BLaER1 (cell line): ENCODE measurements around the gene RAC3.

Experiments used
- H3K27ac ChIP-seq: shearing (Covaris generic); formaldehyde crosslinking; 2 replicates; pipeline ENCODE4 v1.8.1; 2022
- H3K27me3 ChIP-seq: shearing (Covaris generic); formaldehyde crosslinking; 2 replicates; pipeline ENCODE4 v1.8.1; 2022
- H3K36me3 ChIP-seq: shearing (Covaris generic); formaldehyde crosslinking; 2 replicates; pipeline ENCODE4 v1.8.1; 2022
- H3K4me1 ChIP-seq: shearing (Covaris generic); formaldehyde crosslinking; 2 replicates; pipeline ENCODE4 v1.8.1; 2022
- H3K4me2 ChIP-seq: shearing (Covaris generic); formaldehyde crosslinking; 2 replicates; pipeline ENCODE4 v1.8.1; 2022
- H3K4me3 ChIP-seq: shearing (Covaris generic); formaldehyde crosslinking; 2 replicates; pipeline ENCODE4 v1.8.1; 2022
- H3K9ac ChIP-seq: shearing (Covaris generic); formaldehyde crosslinking; 2 replicates; pipeline ENCODE4 v1.8.1; 2022
- H3K9me3 ChIP-seq: shearing (Covaris generic); formaldehyde crosslinking; 2 replicates; pipeline ENCODE4 v1.8.1; 2022
- H4K20me1 ChIP-seq: shearing (Covaris generic); formaldehyde crosslinking; 2 replicates; pipeline ENCODE4 v1.8.1; 2022
- Cebpa-rat ChIP-seq: shearing (Covaris generic); IDR thresholded peaks from 2 replicates; pipeline ENCODE4 v1.8.1; 2022

The RAC3 gene

DNA sequence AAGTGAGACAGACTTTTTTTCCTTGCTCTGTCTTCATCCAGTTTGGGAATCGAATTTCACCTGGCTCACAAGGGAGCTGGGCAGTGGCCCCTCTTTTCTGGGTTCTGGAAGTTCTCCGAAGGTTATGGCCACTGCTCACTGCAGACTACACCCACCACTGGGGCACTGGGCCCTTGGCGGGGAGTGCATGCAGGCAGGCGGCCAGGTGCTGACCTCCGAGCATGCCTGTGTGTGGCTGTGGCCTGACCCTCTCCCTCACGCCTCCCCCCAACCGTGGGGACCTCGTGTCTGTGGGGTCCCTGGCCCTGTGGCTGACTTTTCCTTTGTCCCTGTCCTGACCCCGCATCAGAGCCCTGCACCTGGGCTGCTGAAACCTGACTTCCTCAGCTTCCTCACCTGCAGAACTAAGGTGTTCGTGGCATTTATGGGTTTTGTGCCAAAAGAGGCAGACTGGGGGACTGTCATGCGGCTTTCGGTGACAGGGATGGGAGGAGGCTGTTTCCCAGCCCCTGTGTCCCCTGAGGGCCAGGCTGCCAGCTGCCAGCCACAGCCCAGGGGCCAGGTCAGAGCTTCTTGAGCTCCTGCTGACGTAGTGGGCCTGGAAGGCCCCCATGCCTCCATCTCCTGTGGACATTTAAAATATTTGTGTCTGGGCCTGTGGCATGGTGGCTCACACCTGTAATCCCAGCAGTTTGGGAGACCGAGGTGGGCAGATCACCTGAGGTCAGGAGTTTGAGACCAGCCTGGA is 32.6 kb upstream of the RAC3 start:
- H3K9me3 ChIP-seq = no peaks in the 10 kb centered on the region
- H4K20me1 ChIP-seq = peaks cover 74% of the 10 kb centered on the region
- no peak for TF ChIP-seq Cebpa-rat
- 0 out of 2 replicates have a peak overlapping the region, but pooled peaks have one; percentile 24 for H3K9ac ChIP-seq
- 0 out of 2 replicates have a peak, but pooled peaks cover 6% of the 10 kb centered on the region for H3K36me3 ChIP-seq
- no peak overlapping the region for H3K4me3 ChIP-seq
- peak overlapping the region; percentile 95 for H3K4me2 ChIP-seq
- H3K4me1 ChIP-seq = peaks cover 64% of the 10 kb centered on the region
- H3K27ac ChIP-seq = no peak overlapping the region
- H3K27me3 ChIP-seq = peaks cover 14% of the 10 kb centered on the region; the same call in 1 of the 2 replicates

DNA sequence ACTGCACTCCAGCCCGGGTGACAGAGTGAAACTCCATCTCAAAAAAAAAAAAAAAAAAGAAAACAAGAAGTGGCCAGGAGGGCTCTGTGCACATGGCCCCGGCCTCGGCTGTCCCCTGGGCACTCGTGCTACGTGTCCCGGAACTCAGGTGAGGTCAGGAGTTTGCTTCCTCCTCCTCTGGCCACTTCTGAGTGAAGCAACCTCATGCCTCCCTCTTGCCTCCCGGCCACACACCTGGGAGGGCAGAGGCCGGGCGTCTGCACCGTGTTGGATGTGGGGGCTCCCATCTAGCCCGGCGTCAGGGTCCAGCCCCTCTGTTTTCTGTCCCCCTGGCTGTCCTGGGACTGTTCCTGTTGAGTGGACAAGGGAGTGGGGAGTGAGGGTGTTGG is 31.9 kb upstream of the RAC3 start:
- Histone ChIP-seq H3K4me2 (peak overlapping the region; percentile 95), H3K4me3 (no peak overlapping the region), H4K20me1 (peaks cover 74% of the 10 kb centered on the region), H3K27ac (no peak overlapping the region), H3K36me3 (0 out of 2 replicates have a peak, but pooled peaks cover 6% of the 10 kb centered on the region), H3K9ac (no peak overlapping the region), H3K9me3 (no peaks in the 10 kb centered on the region), H3K4me1 (peaks cover 66% of the 10 kb centered on the region), H3K27me3 (peaks cover 12% of the 10 kb centered on the region; the same call in 1 of the 2 replicates)
- no peak for TF ChIP-seq Cebpa-rat

DNA sequence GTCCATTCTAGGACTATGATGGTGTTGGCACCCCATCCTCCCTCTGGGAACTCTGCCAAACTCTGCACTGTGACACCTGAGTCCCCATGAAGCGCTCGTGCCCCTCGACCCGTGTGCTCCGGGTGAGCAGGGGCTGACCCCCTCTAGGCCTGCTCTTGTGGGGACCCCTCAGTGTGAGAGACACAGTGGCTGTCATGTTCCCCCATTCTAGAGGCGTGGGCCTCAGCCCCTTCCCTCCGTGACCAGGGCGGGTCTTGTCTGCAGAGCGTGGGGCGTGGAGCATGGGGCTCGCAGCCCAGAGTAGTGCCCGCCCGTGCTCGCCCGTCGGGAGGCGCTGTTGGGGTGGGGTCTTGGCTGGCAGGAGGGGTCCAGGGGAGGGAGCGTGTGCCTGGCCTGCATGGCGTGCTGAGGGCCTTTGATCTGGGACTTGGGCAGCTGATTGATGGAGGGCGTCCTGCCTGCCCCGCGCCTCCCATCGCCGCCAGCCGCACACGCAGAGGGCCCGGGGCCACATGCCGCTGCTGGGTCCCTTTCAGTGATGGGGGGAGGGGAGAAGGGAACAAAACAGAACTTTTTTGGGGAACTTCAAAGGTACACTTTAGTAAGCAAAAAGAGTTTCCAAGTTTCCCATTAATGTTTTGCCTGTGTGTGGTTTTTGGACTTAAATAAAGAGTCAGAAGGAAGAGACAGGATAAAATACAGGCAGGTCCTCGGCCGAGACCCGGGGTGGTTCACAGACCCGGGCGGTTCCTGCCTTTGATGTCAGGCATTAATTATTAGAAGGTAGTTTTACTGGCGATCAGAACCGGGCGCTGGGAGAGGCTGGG is 31.3 kb upstream of the RAC3 start:
- TF ChIP-seq Cebpa-rat = no peak
- Histone ChIP-seq H4K20me1 (peaks cover 75% of the 10 kb centered on the region), H3K36me3 (0 out of 2 replicates have a peak, but pooled peaks cover 6% of the 10 kb centered on the region), H3K4me1 (peaks cover 72% of the 10 kb centered on the region), H3K9ac (0 out of 2 replicates have a peak overlapping the region, but pooled peaks have one; percentile 1), H3K9me3 (no peaks in the 10 kb centered on the region), H3K4me3 (peak overlapping the region; percentile 53; the same call in 1 of the 2 replicates), H3K27me3 (peaks cover 13% of the 10 kb centered on the region; the same call in 1 of the 2 replicates), H3K27ac (peak overlapping the region; percentile 32; the same call in 1 of the 2 replicates), H3K4me2 (peak overlapping the region; percentile 95)

DNA sequence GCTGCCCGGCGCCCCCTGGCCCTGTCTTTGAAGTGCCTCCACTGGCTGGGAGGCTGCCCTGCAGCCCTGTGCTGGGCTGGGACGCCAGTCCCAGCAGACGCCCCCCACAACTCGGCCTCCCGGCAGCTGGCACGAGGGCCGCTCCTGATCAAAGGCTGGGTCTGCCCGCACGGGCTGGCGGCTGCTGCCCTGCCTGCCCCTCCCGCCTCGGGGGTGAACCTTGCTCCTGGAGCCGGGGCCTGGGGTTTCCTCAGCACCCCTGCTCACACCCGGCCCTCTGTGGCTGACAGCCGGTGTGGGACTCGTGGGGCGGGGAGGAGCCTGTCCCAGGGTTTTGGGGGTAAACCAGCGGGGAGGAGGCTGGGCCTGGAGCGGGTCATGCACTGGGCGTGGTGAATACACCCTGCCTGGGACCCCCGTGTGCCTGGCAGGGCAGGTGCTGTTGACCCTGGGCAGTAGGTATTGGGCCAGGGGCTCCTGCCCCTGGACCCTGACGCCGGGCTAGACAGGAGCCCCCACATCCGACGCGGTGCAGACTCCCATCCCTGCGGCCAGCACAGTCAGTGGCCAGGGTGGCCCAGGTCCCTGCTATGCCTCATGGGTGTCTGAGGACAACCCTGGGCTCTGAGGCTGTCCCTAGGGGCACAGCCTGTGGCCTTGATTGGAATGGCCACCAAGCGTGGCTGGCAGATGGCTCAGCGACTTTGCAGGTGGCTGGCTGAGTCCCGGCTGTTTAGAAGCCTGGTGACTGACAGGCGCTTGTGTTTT is 30.5 kb upstream of the RAC3 start:
- no peak for TF ChIP-seq Cebpa-rat

DNA sequence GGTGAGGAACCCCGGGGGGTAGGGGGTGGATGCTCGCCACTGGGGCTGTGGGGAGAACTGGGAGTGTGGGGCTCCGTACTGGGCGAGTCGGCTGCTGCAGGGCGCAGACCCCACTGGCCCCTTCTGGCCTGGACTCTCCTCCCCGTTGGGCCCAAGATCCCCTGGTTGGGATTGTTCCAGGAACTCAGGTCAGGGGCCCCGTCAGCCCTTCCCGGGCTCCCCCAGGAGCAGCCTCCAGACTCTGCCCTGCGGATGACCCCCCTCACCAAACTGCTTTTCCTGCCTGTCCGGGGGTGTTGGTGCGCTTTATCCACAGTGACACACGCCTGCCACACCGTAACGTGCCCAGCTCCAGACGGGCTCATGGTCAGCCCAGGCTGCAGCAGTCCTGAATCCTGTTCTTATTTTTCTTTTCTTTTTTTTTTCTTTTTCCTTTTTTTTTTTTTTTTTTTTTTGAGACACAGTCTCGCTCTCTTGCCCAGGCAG is 29.9 kb upstream of the RAC3 start:
- peaks cover 81% of the 10 kb centered on the region for H4K20me1 ChIP-seq
- peak overlapping the region; percentile 95 for H3K4me2 ChIP-seq
- TF ChIP-seq Cebpa-rat = no peak
- peaks cover 84% of the 10 kb centered on the region for H3K4me1 ChIP-seq
- H3K36me3 ChIP-seq = 0 out of 2 replicates have a peak, but pooled peaks cover 5% of the 10 kb centered on the region
- H3K4me3 ChIP-seq = peak overlapping the region; percentile 53; the same call in 1 of the 2 replicates
- H3K9ac ChIP-seq = no peak overlapping the region
- H3K9me3 ChIP-seq = no peaks in the 10 kb centered on the region
- no peak overlapping the region for H3K27ac ChIP-seq
- peaks cover 21% of the 10 kb centered on the region; the same call in 1 of the 2 replicates for H3K27me3 ChIP-seq

More for the DNA sequence above, 30.5 kb upstream of the RAC3 start:
- Histone ChIP-seq H3K4me2 (peak overlapping the region; percentile 95), H3K27ac (peak overlapping the region; percentile 32; the same call in 1 of the 2 replicates), H3K27me3 (peaks cover 18% of the 10 kb centered on the region; the same call in 1 of the 2 replicates), H3K4me1 (peaks cover 80% of the 10 kb centered on the region), H3K9ac (peak overlapping the region; percentile 1; the same call in 1 of the 2 replicates), H4K20me1 (peaks cover 75% of the 10 kb centered on the region), H3K36me3 (0 out of 2 replicates have a peak, but pooled peaks cover 6% of the 10 kb centered on the region), H3K4me3 (peak overlapping the region; percentile 53), H3K9me3 (no peaks in the 10 kb centered on the region)

DNA sequence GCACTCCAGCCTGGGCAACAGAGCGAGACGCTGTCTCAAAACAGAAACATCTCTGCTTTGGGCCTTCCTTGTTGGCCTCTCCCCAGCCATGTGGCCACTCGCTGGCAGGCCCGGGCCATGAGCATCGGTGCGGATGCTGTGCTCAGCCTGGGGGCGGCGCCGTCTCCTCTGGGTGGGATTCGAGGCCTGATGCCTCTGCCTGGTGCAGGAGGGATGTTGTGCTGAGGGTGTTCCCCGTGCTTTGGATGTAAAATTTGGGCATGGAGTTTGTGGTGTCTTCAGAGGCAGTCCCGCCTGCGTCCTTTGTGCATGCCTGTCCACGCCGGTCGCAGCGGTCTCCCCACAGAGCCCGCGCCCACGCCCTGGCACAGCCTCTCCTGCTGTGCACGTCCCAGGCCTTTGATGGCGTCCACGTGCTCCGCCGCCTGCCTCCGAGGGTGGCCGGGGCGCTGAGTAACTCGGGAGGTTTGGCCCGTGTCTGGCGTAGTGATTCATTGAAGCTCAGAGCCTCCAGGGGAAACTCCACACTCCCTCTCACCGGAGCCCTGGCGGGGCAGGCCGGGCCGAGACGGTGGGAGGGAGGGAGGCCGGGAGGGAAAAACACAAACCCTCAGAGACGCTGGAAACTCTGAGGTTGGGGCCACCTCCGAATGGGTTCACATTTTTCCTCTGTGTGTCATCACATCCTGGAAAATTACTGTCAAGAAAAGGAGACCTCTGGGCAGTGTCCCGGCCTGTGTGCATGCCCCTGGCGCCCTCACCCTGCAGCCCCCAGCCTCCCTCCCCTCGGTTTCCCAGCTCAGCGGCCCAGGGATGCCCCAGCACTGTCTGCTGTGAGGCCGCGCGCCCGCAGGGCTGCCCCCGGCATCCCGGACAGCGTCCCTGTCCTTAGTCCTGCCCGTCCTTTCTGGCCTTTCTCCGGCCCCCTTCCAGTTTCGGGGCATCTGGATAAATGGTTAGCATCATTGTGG is 27.8 kb upstream of the RAC3 start:
- peak overlapping the region; percentile 95 for H3K4me2 ChIP-seq
- H3K27ac ChIP-seq = peak overlapping the region; percentile 40
- H3K36me3 ChIP-seq = no peaks in the 10 kb centered on the region
- no peak overlapping the region for H3K9ac ChIP-seq
- peaks cover 28% of the 10 kb centered on the region; the same call in 1 of the 2 replicates for H3K27me3 ChIP-seq
- no peak overlapping the region for H3K4me3 ChIP-seq
- peaks cover 96% of the 10 kb centered on the region for H4K20me1 ChIP-seq
- TF ChIP-seq Cebpa-rat = no peak
- peaks cover 97% of the 10 kb centered on the region for H3K4me1 ChIP-seq
- H3K9me3 ChIP-seq = no peaks in the 10 kb centered on the region

DNA sequence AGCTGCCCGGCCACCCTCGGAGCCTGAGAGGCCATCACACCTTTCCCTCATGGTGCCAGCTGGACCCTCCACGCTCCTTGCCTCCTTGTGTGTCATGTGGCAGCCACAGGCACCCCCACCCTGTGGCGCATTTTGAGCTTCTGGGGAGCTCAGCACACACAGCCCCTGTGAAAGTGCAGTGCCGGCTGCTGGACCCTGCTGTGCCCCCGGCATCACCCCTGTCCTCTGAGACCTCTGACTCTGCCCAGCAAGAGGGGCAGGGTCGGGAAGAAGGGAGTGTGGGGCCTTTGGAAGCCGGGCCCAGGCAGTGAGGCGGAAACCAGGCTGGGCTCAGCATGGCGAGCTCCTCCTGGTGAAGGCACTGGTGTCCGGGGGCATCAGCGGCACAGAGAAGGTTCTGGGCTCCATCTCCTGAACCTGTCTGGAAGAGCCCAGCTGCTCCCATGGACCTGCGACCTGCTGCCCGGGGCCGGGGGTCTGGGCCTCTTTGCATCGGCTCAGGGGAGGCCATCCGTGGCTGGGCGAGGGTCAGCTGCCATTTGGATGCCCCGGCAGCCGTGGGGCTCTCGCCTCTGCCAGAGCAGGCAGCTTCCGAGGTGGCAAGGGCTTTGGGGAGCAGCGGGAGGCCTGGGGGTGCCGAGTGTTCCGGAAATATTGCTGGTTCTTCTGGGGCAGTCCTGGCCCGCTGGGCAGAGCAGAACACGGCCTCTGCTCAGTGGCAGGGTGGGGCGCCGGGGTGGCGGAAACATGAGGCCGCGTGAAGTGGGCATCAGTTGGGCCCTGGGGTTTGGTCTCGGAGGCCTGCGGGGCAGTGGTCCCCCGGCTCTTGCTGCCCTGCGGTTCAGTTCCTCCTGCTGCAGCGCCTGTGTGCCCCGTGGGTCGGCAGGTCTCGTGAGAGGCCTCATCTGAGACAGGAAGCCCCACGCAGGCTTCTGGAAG is 26.7 kb upstream of the RAC3 start:
- H3K27me3 ChIP-seq = peaks cover 26% of the 10 kb centered on the region; the same call in 1 of the 2 replicates
- H3K9me3 ChIP-seq = no peaks in the 10 kb centered on the region
- H3K4me3 ChIP-seq = no peak overlapping the region
- H4K20me1 ChIP-seq = peaks cover 92% of the 10 kb centered on the region
- H3K36me3 ChIP-seq = no peaks in the 10 kb centered on the region; the same call in 1 of the 2 replicates
- H3K9ac ChIP-seq = no peak overlapping the region
- H3K4me2 ChIP-seq = peak overlapping the region; percentile 95
- H3K4me1 ChIP-seq = peaks cover 86% of the 10 kb centered on the region
- no peak overlapping the region for H3K27ac ChIP-seq
- TF ChIP-seq Cebpa-rat = no peak
